GM23338 (cell line): ENCODE measurements around the gene CABCOCO1. TPM values are rescaled to one million over a fixed set of nuclear protein-coding genes. Genes with fewer than 3 reads are reported as not detected.

Experiments
- ATAC-seq: fragments of 200-7000 bp; cut with Tn5 transposase; 3 replicates; pipeline ENCODE4 v1.9.1; 2020
- DNase-seq: peaks from one replicate; pipeline ENCODE4 v3.0.0-alpha.2; 2015; ENCODE audit warnings: low spot score
- H2AFZ ChIP-seq: fragments of 200-600 bp; sonication (generic); 2 replicates; pipeline ENCODE4 v1.8.0; 2016; ENCODE audit warnings: antibody characterized with exemption, mild to moderate bottlenecking, moderate library complexity
- H3F3A ChIP-seq: fragments of 200-600 bp; sonication (generic); replicated peaks from 2 replicates; pipeline ENCODE4 v1.8.0; 2017; ENCODE audit warnings: antibody characterized with exemption, mixed run types, low read depth
- H3K27ac ChIP-seq: fragments of 200-600 bp; sonication (generic); 2 replicates; pipeline ENCODE4 v1.6.1; 2016; ENCODE audit warnings: low read depth
- H3K27me3 ChIP-seq: fragments of 200-600 bp; sonication (generic); 2 replicates; pipeline ENCODE4 v1.8.0; 2016; ENCODE audit warnings: mild to moderate bottlenecking, mixed run types, moderate library complexity; ENCODE audit not compliant: insufficient read depth
- H3K36me3 ChIP-seq: fragments of 200-600 bp; sonication (generic); 2 replicates; pipeline ENCODE4 v1.8.0; 2016; ENCODE audit warnings: mild to moderate bottlenecking; ENCODE audit not compliant: insufficient read depth
- H3K4me1 ChIP-seq: fragments of 200-600 bp; sonication (generic); 2 replicates; pipeline ENCODE4 v1.8.0; 2016; ENCODE audit warnings: mild to moderate bottlenecking, moderate library complexity; ENCODE audit not compliant: insufficient read depth
- H3K4me2 ChIP-seq: fragments of 200-600 bp; sonication (generic); 2 replicates; pipeline ENCODE4 v1.7.1; 2017; ENCODE audit warnings: mixed run types
- H3K4me3 ChIP-seq: fragments of 200-600 bp; sonication (generic); 2 replicates; pipeline ENCODE4 v1.6.1; 2016; ENCODE audit warnings: mixed run types
- H3K79me2 ChIP-seq: fragments of 200-600 bp; sonication (generic); replicated peaks from 2 replicates; pipeline ENCODE4 v1.8.0; 2017; ENCODE audit warnings: mild to moderate bottlenecking; ENCODE audit not compliant: insufficient read depth
- H3K9me2 ChIP-seq: fragments of 200-600 bp; sonication (generic); 2 replicates; pipeline ENCODE4 v1.8.0; 2017; ENCODE audit not compliant: insufficient read depth
- H4K20me1 ChIP-seq: fragments of 200-600 bp; sonication (generic); replicated peaks from 2 replicates; pipeline ENCODE4 v1.8.0; 2017; ENCODE audit warnings: mild to moderate bottlenecking; ENCODE audit not compliant: insufficient read depth
- H3K27ac Mint-ChIP-seq: 2 replicates; pipeline ENCODE4 v1.8.0; 2020; ENCODE audit warnings: inconsistent platforms, mild to moderate bottlenecking, moderate library complexity, mixed read lengths
- H3K27me3 Mint-ChIP-seq: 3 replicates; pipeline ENCODE4 v1.8.0; 2022; ENCODE audit warnings: low read depth, mild to moderate bottlenecking, moderate library complexity, mixed read lengths, inconsistent platforms; ENCODE audit not compliant: insufficient read depth, poor library complexity
- H3K36me3 Mint-ChIP-seq: 3 replicates; pipeline ENCODE4 v1.8.0; 2021; ENCODE audit warnings: low read depth, mild to moderate bottlenecking, inconsistent platforms, moderate library complexity, mixed read lengths
- H3K4me1 Mint-ChIP-seq: 3 replicates; pipeline ENCODE4 v1.8.0; 2020; ENCODE audit warnings: mild to moderate bottlenecking, inconsistent platforms, mixed read lengths
- H3K4me3 Mint-ChIP-seq: 3 replicates; pipeline ENCODE4 v1.8.0; 2021; ENCODE audit warnings: moderate library complexity, mild to moderate bottlenecking, inconsistent platforms, mixed read lengths
- H3K9me3 Mint-ChIP-seq: 3 replicates; pipeline ENCODE4 v1.8.0; 2020; ENCODE audit warnings: moderate library complexity, mild to moderate bottlenecking, inconsistent platforms, mixed read lengths
- CREB1 ChIP-seq: fragments of 250-450 bp; sonication (Bioruptor Pico); IDR thresholded peaks from 2 replicates; pipeline ENCODE4 v1.5.0; 2020; ENCODE audit warnings: low read depth, mild to moderate bottlenecking, moderate library complexity
- CTCF ChIP-seq, 2 experiments: fragments of 200-600 bp in 1 of 2; sonication (generic) in 1 of 2; conservative IDR thresholded peaks; 2 replicates each; pipeline versions ENCODE4 v1.5.1 to v1.6.1; 2016 to 2017; ENCODE audit warnings: antibody characterized with exemption in 2 of 2, low read depth in 2 of 2, mild to moderate bottlenecking in 2 of 2, moderate library complexity in 1 of 2
- ETS1 ChIP-seq: IDR thresholded peaks from 2 replicates; pipeline ENCODE4 v1.6.1; 2016; ENCODE audit warnings: antibody characterized with exemption
- EZH2 ChIP-seq: fragments of 200-600 bp; sonication (generic); IDR thresholded peaks from one replicate; pipeline ENCODE4 v1.8.0; 2017; ENCODE audit warnings: antibody characterized with exemption, mild to moderate bottlenecking, low read depth; ENCODE audit not compliant: unreplicated experiment
- JUNB ChIP-seq: IDR thresholded peaks from one replicate; pipeline ENCODE4 v1.6.1; 2016; ENCODE audit warnings: antibody characterized with exemption; ENCODE audit not compliant: unreplicated experiment
- POLR2AphosphoS5 ChIP-seq: IDR thresholded peaks from 2 replicates; pipeline ENCODE4 v1.6.1; 2016; ENCODE audit warnings: antibody characterized with exemption, low read depth
- REST ChIP-seq: IDR thresholded peaks from one replicate; pipeline ENCODE4 v1.6.1; 2018; ENCODE audit warnings: antibody characterized with exemption; ENCODE audit not compliant: unreplicated experiment
- STAT1 ChIP-seq: IDR thresholded peaks from one replicate; pipeline ENCODE4 v1.6.1; 2016; ENCODE audit warnings: antibody characterized with exemption; ENCODE audit not compliant: unreplicated experiment
- ZNF114 ChIP-seq: fragments of 250-450 bp; sonication (Bioruptor Pico); IDR thresholded peaks from 2 replicates; pipeline ENCODE4 v1.5.0; 2020; ENCODE audit warnings: mild to moderate bottlenecking, moderate library complexity
- ZNF331 ChIP-seq: fragments of 250-450 bp; sonication (Bioruptor Pico); IDR thresholded peaks from 2 replicates; pipeline ENCODE4 v1.5.0; 2020; ENCODE audit warnings: low read depth, mild to moderate bottlenecking, moderate library complexity
- ZNF462 ChIP-seq: fragments of 250-450 bp; sonication (Bioruptor Pico); IDR thresholded peaks from 2 replicates; pipeline ENCODE4 v1.5.0; 2020; ENCODE audit warnings: mild to moderate bottlenecking, moderate library complexity
- polyA plus RNA-seq: library from polyadenylated mRNA; unstranded; fragments of >200 nt; fragmentation: Nextera tagmentation; extraction: Ambion mirVana; gene quantifications from 2 replicates; pipeline ENCODE4 v1.2.1, GENCODE V29; 2016
- total RNA-seq: library from RNA; depleted of rRNA; stranded (reverse); fragments of >200 nt; shearing (Covaris generic); gene quantifications from 2 replicates; pipeline ENCODE4 v1.2.3, GENCODE V29; 2014

CABCOCO1 gene
- total and polyA plus RNA-seq, 2 experiments from 2014 or later = not detected

- TF ChIP-seq ZNF462 (CRISPR knock-in tag) (no peak), CTCF (conservative IDR thresholded peaks at IDR 0.05; ENCODE audit: low read depth in 2 of 2) (no peak), STAT1 (no peak)
Observed at GRCh38 chr10:61701055-61701705, 38.5 kb downstream of the CABCOCO1 start (continued).

- Histone ChIP-seq H3K27me3 (no peaks in the 10 kb centered on the region), H3K27ac (no peak overlapping the region), H3K4me3 (no peak overlapping the region), H3F3A (no peaks in the 10 kb centered on the region), H3K79me2 (no peaks in the 10 kb centered on the region), H3K4me1 (no peaks in the 10 kb centered on the region), H3K9me2 (no peaks in the 10 kb centered on the region), H2AFZ (peak overlapping the region; percentile 57; the same call in 1 of the 2 replicates), H4K20me1 (no peaks in the 10 kb centered on the region), H3K36me3 (no peaks in the 10 kb centered on the region), H3K4me2 (no peak overlapping the region)
- Mint-ChIP-seq H3K4me1 (peaks cover 2% of the 10 kb centered on the region; the same call in 1 of the 3 replicates), H3K27ac (no peak overlapping the region), H3K27me3 (peaks cover 5% of the 10 kb centered on the region), H3K4me3 (no peak overlapping the region), H3K9me3 (no peaks in the 10 kb centered on the region), H3K36me3 (no peaks in the 10 kb centered on the region)
- ATAC-seq (no peak), DNase-seq (no peak)
- TF ChIP-seq EZH2 = no peak
- TF ChIP-seq POLR2AphosphoS5 = no peak
- no peak for TF ChIP-seq JUNB
- TF ChIP-seq REST = no peak
- TF ChIP-seq ETS1 = no peak
- TF ChIP-seq ZNF331 (CRISPR knock-in tag) = no peak
- TF ChIP-seq CREB1 = no peak
- no peak for TF ChIP-seq ZNF114
Observed at GRCh38 chr10:61701706-61702105, 39.0 kb downstream of the CABCOCO1 start.
